H1 (cell line): ENCODE measurements around the gene OR51I2.

Experiments
- ATF2 ChIP-seq: IDR thresholded peaks from 2 replicates; pipeline ENCODE4 v1.6.1; 2012; ENCODE audit warnings: low read length, inconsistent platforms
- CTCF ChIP-seq, 3 experiments: IDR thresholded peaks; 1 replicate in 2 of 3; 2 replicates in 1 of 3; pipeline versions ENCODE4 v1.5.1 to v1.6.1; 2011; ENCODE audit warnings: low read length in 3 of 3, mild to moderate bottlenecking in 3 of 3, inconsistent platforms in 2 of 3, low read depth in 1 of 3, moderate library complexity in 1 of 3; ENCODE audit not compliant: insufficient read depth in 1 of 3; ENCODE audit errors: control extremely low read depth in 1 of 3
- EGR1 ChIP-seq: IDR thresholded peaks from 2 replicates; pipeline ENCODE4 v1.6.1; 2011; ENCODE audit warnings: low read depth, low read length, borderline replicate concordance
- EZH2 ChIP-seq: fragments of 200-600 bp; sonication (generic); IDR thresholded peaks from 2 replicates; pipeline ENCODE4 v1.7.1; 2012; ENCODE audit warnings: low read depth, mild to moderate bottlenecking, moderate library complexity, low read length, inconsistent platforms; ENCODE audit not compliant: severe bottlenecking
- GTF2F1 ChIP-seq: IDR thresholded peaks from 2 replicates; pipeline ENCODE4 v1.6.1; 2012; ENCODE audit warnings: low read depth, low read length, improper control_type of control experiment, borderline replicate concordance
- HDAC6 ChIP-seq: IDR thresholded peaks from one replicate; pipeline ENCODE4 v1.7.1; 2012; ENCODE audit warnings: low read depth, mild to moderate bottlenecking, inconsistent platforms, low read length, moderate library complexity
- JUND ChIP-seq: IDR thresholded peaks from 2 replicates; pipeline ENCODE4 v1.6.1; 2011; ENCODE audit warnings: mild to moderate bottlenecking, improper control_type of control experiment, low read length
- KDM5A ChIP-seq: fragments of 200-600 bp; IDR thresholded peaks from 2 replicates; pipeline ENCODE4 v1.7.1; 2012; ENCODE audit warnings: mild to moderate bottlenecking, low read length, inconsistent platforms, mixed read lengths
- NANOG ChIP-seq: IDR thresholded peaks from 2 replicates; pipeline ENCODE4 v1.6.1; 2011; ENCODE audit warnings: low read length, low read depth, mild to moderate bottlenecking, inconsistent platforms; ENCODE audit not compliant: insufficient read depth, poor library complexity, severe bottlenecking
- POLR2A ChIP-seq, 2 experiments: IDR thresholded peaks; 1 replicate in 1 of 2; 2 replicates in 1 of 2; pipeline ENCODE4 v1.6.1; 2011; ENCODE audit warnings: low read depth in 2 of 2, low read length in 2 of 2, mild to moderate bottlenecking in 2 of 2; ENCODE audit errors: control extremely low read depth in 1 of 2
- RFX5 ChIP-seq: IDR thresholded peaks from 2 replicates; pipeline ENCODE4 v1.6.1; 2011; ENCODE audit warnings: low read depth, low read length, improper control_type of control experiment, borderline replicate concordance
- TAF1 ChIP-seq: IDR thresholded peaks from 2 replicates; pipeline ENCODE4 v1.6.1; 2011; ENCODE audit warnings: mild to moderate bottlenecking, low read depth, low read length
- TCF12 ChIP-seq: IDR thresholded peaks from 2 replicates; pipeline ENCODE4 v1.6.1; 2011; ENCODE audit warnings: low read depth, mild to moderate bottlenecking, low read length
- ZNF274 ChIP-seq: IDR thresholded peaks from 2 replicates; pipeline ENCODE4 v1.7.0; 2012; ENCODE audit warnings: low read length, borderline replicate concordance; ENCODE audit errors: extremely low read depth

- no peak for TF ChIP-seq CTCF (IDR thresholded peaks at IDR 0.05; ENCODE audit: control extremely low read depth in 1 of 3, insufficient read depth in 1 of 3, low read depth in 1 of 3, low read length in 3 of 3)
- no peak for TF ChIP-seq TAF1
- TF ChIP-seq EGR1 = no peak
- TF ChIP-seq GTF2F1 = no peak
- no peak for TF ChIP-seq NANOG
- TF ChIP-seq TCF12 = no peak
- TF ChIP-seq JUND = no peak
- TF ChIP-seq EZH2 = no peak
- no peak for TF ChIP-seq RFX5
- no peak for TF ChIP-seq ZNF274
- TF ChIP-seq POLR2A (IDR thresholded peaks at IDR 0.05; ENCODE audit: control extremely low read depth in 1 of 2, low read depth in 2 of 2, low read length in 2 of 2) = no peak
- no peak for TF ChIP-seq ATF2
- no peak for TF ChIP-seq HDAC6
- TF ChIP-seq KDM5A = no peak
Measured at GRCh38 chr11:5443835-5444393, 5.2 kb upstream of the OR51I2 start.
